OCI-LY3 (cell line): ENCODE measurements around the gene MACROD1.

Source experiments
- H2AFZ ChIP-seq: fragments of 200-600, 300-600 bp; shearing (Covaris generic); 2 replicates; pipeline ENCODE4 v1.6.0; 2014; ENCODE audit warnings: antibody characterized with exemption, low read depth, low read length
- H3K27ac ChIP-seq: fragments of 200-600, 300-600 bp; sonication (generic); 2 replicates; pipeline ENCODE4 v1.5.1; 2014; ENCODE audit warnings: mild to moderate bottlenecking, low read length, moderate library complexity, mixed read lengths
- H3K27me3 ChIP-seq: fragments of 200-600, 300-600 bp; sonication (generic); 2 replicates; pipeline ENCODE4 v1.6.1; 2014; ENCODE audit warnings: low read depth, low read length, mixed read lengths
- H3K36me3 ChIP-seq: fragments of 200-600, 300-600 bp; sonication (generic); replicated peaks from 2 replicates; pipeline ENCODE3; 2014; ENCODE audit warnings: low read depth, low read length, mixed read lengths
- H3K4me1 ChIP-seq: fragments of 300-600, 200-600 bp; sonication (generic); 2 replicates; pipeline ENCODE4 v1.6.1; 2014; ENCODE audit warnings: low read length, mixed read lengths
- H3K4me2 ChIP-seq: fragments of 200-600, 300-600 bp; sonication (generic); 2 replicates; pipeline ENCODE4 v1.6.1; 2014; ENCODE audit warnings: low read length, mixed read lengths
- H3K4me3 ChIP-seq: fragments of 300-600, 200-600 bp; sonication (generic); 2 replicates; pipeline ENCODE4 v1.5.1; 2014; ENCODE audit warnings: antibody characterized with exemption, mild to moderate bottlenecking, low read length, moderate library complexity
- H3K79me2 ChIP-seq: fragments of 300-600, 200-600 bp; shearing (Covaris generic); 2 replicates; pipeline ENCODE4 v1.6.1; 2014; ENCODE audit warnings: mild to moderate bottlenecking, low read length, mixed read lengths
- H3K9ac ChIP-seq: fragments of 300-600, 200-600 bp; shearing (Covaris generic); 2 replicates; pipeline ENCODE4 v1.6.0; 2014; ENCODE audit warnings: mild to moderate bottlenecking, low read length, moderate library complexity
- H3K9me3 ChIP-seq: fragments of 200-600, 300-600 bp; shearing (Covaris generic); 2 replicates; pipeline ENCODE4 v1.6.1; 2014; ENCODE audit warnings: low read length, mixed read lengths; ENCODE audit not compliant: insufficient read depth
- H4K20me1 ChIP-seq: fragments of 200-600, 300-600 bp; sonication (generic); 2 replicates; pipeline ENCODE4 v1.6.1; 2016; ENCODE audit warnings: low read length, mixed read lengths; ENCODE audit not compliant: insufficient read depth
- CTCF ChIP-seq: fragments of 200-600, 300-600 bp; sonication (generic); IDR thresholded peaks from 2 replicates; pipeline ENCODE4 v1.5.1; 2014; ENCODE audit warnings: antibody characterized with exemption, low read length, low read depth
- EZH2phosphoT487 ChIP-seq: fragments of 200-600 bp; shearing (Covaris generic); IDR thresholded peaks from 2 replicates; pipeline ENCODE4 v1.6.1; 2018; ENCODE audit warnings: antibody characterized with exemption, mixed run types, low read depth

Gene MACROD1

GRCh38 chr11:64095949-64096348 is 70.0 kb downstream of the MACROD1 start:
- no peak overlapping the region for H3K9ac ChIP-seq
- H3K36me3 ChIP-seq = no peaks in the 10 kb centered on the region
- no peaks in the 10 kb centered on the region; the same call in 1 of the 2 replicates for H3K27me3 ChIP-seq
- no peak overlapping the region for H3K4me2 ChIP-seq
- peaks cover 8% of the 10 kb centered on the region for H3K4me1 ChIP-seq
- H2AFZ ChIP-seq = no peak overlapping the region
- no peak overlapping the region for H3K27ac ChIP-seq
- H3K9me3 ChIP-seq = no peaks in the 10 kb centered on the region
- H3K4me3 ChIP-seq = no peak overlapping the region
- TF ChIP-seq CTCF = no peak
- TF ChIP-seq EZH2phosphoT487 = no peak
- no peaks in the 10 kb centered on the region for H3K79me2 ChIP-seq
- H4K20me1 ChIP-seq = no peaks in the 10 kb centered on the region

GRCh38 chr11:64095273-64095817 is 70.6 kb downstream of the MACROD1 start:
- H2AFZ ChIP-seq = no peak overlapping the region
- H3K4me2 ChIP-seq = no peak overlapping the region
- H4K20me1 ChIP-seq = no peaks in the 10 kb centered on the region
- H3K27ac ChIP-seq = no peak overlapping the region
- no peak overlapping the region for H3K9ac ChIP-seq
- H3K9me3 ChIP-seq = no peaks in the 10 kb centered on the region
- no peaks in the 10 kb centered on the region; the same call in 1 of the 2 replicates for H3K27me3 ChIP-seq
- no peak for TF ChIP-seq CTCF
- TF ChIP-seq EZH2phosphoT487 = no peak
- no peak overlapping the region for H3K4me3 ChIP-seq
- no peaks in the 10 kb centered on the region for H3K79me2 ChIP-seq
- no peaks in the 10 kb centered on the region for H3K36me3 ChIP-seq
- peaks cover 14% of the 10 kb centered on the region for H3K4me1 ChIP-seq

GRCh38 chr11:64094463-64095260 is 71.3 kb downstream of the MACROD1 start:
- H3K9me3 ChIP-seq = no peaks in the 10 kb centered on the region
- no peak overlapping the region for H3K9ac ChIP-seq
- no peak overlapping the region for H3K4me3 ChIP-seq
- no peaks in the 10 kb centered on the region for H3K79me2 ChIP-seq
- TF ChIP-seq EZH2phosphoT487 = no peak
- TF ChIP-seq CTCF = no peak
- peaks cover 14% of the 10 kb centered on the region for H3K4me1 ChIP-seq
- H2AFZ ChIP-seq = no peak overlapping the region
- no peaks in the 10 kb centered on the region; the same call in 1 of the 2 replicates for H3K27me3 ChIP-seq
- no peak overlapping the region for H3K27ac ChIP-seq
- H3K36me3 ChIP-seq = no peaks in the 10 kb centered on the region
- H4K20me1 ChIP-seq = no peaks in the 10 kb centered on the region
- no peak overlapping the region for H3K4me2 ChIP-seq

- Histone ChIP-seq H3K27me3 (no peaks in the 10 kb centered on the region; the same call in 1 of the 2 replicates), H3K4me1 (peaks cover 21% of the 10 kb centered on the region), H3K9ac (no peak overlapping the region), H3K9me3 (no peaks in the 10 kb centered on the region), H3K79me2 (no peaks in the 10 kb centered on the region), H2AFZ (no peak overlapping the region), H4K20me1 (no peaks in the 10 kb centered on the region), H3K4me2 (no peak overlapping the region), H3K36me3 (no peaks in the 10 kb centered on the region), H3K27ac (no peak overlapping the region), H3K4me3 (no peak overlapping the region)
- TF ChIP-seq CTCF (no peak), EZH2phosphoT487 (no peak)
These were observed 72.5 kb downstream of the MACROD1 start for GRCh38 chr11:64093233-64094039.
